ENCODE results near the gene TANGO6.
"Not testable (repeated sequence)": the region's sequence is repeated elsewhere in the genome, so short reads cannot be mapped to it uniquely, and the experiment has no call there.

TANGO6 gene

GRCh38 chr16:68972013-68972412 lies 128.7 kb downstream of the TANGO6 start:
- DNase-seq (ENCODE audit: low spot score) = peak; percentile 63

GRCh38 chr16:68972720-68973119 lies 129.4 kb downstream of the TANGO6 start:
- DNase-seq (ENCODE audit: low spot score) = peak; percentile 67

GRCh38 chr16:68973611-68974120 lies 130.3 kb downstream of the TANGO6 start:
- no peak for DNase-seq (ENCODE audit: low spot score)

- DNase-seq (ENCODE audit: low spot score) = no peak
Measured at GRCh38 chr16:68978303-68978954, 135.1 kb downstream of the TANGO6 start.

GRCh38 chr16:68980695-68981315 lies 137.5 kb downstream of the TANGO6 start:
- DNase-seq (ENCODE audit: low spot score) = no peak

GRCh38 chr16:68981971-68982370 lies 138.6 kb downstream of the TANGO6 start:
- no peak for DNase-seq (ENCODE audit: low spot score)

- DNase-seq (ENCODE audit: low spot score) = no peak
Measured at GRCh38 chr16:68984467-68984866, 141.1 kb downstream of the TANGO6 start.

- DNase-seq (ENCODE audit: low spot score) = no peak
Measured at GRCh38 chr16:68985268-68985667, 141.9 kb downstream of the TANGO6 start.

GRCh38 chr16:68985855-68986254 lies 142.5 kb downstream of the TANGO6 start:
- DNase-seq (ENCODE audit: low spot score) = no peak

- no peak for DNase-seq (ENCODE audit: low spot score)
Measured at GRCh38 chr16:68987734-68988457, 144.6 kb downstream of the TANGO6 start.

GRCh38 chr16:68990172-68990845 lies 147.0 kb downstream of the TANGO6 start:
- not testable (repeated sequence) for DNase-seq (ENCODE audit: low spot score)

GRCh38 chr16:68991075-68991474 lies 147.7 kb downstream of the TANGO6 start:
- no peak for DNase-seq (ENCODE audit: low spot score)

GRCh38 chr16:68992521-68992920 lies 149.2 kb downstream of the TANGO6 start:
- DNase-seq (ENCODE audit: low spot score) = no peak

- no peak for DNase-seq (ENCODE audit: low spot score)
Measured at GRCh38 chr16:68993456-68993855, 150.1 kb downstream of the TANGO6 start.

GRCh38 chr16:68993885-68994284 lies 150.6 kb downstream of the TANGO6 start:
- no peak for DNase-seq (ENCODE audit: low spot score)

GRCh38 chr16:68994324-68994723 lies 151.0 kb downstream of the TANGO6 start:
- no peak for DNase-seq (ENCODE audit: low spot score)

- peak; percentile 58 for DNase-seq (ENCODE audit: low spot score)
Measured at GRCh38 chr16:68995011-68995504, 151.7 kb downstream of the TANGO6 start.

- DNase-seq (ENCODE audit: low spot score) = no peak
Measured at GRCh38 chr16:68997564-68997963, 154.2 kb downstream of the TANGO6 start.

- no peak for DNase-seq (ENCODE audit: low spot score)
Measured at GRCh38 chr16:68999114-68999513, 155.8 kb downstream of the TANGO6 start.

- DNase-seq (ENCODE audit: low spot score) = no peak
Measured at GRCh38 chr16:69003500-69003899, 160.2 kb downstream of the TANGO6 start.

- no peak for DNase-seq (ENCODE audit: low spot score)
Measured at GRCh38 chr16:69005641-69006355, 162.5 kb downstream of the TANGO6 start.

GRCh38 chr16:69012906-69013305 lies 169.6 kb downstream of the TANGO6 start:
- DNase-seq (ENCODE audit: low spot score) = no peak

Measured in iPS-NIHi11 (cell line).